ENCODE results near the gene PTPRF. TPM values are rescaled to one million over a fixed set of nuclear protein-coding genes. Genes with fewer than 3 reads are reported as not detected.

PTPRF gene
- total RNA-seq, 1 experiment from 2014 or later = 110 TPM

GRCh38 chr1:43610339-43610738 lies 79.7 kb downstream of the PTPRF start:
- BruUV-seq (replicated peaks) = no TSS peak
- Histone ChIP-seq H3K4me3 (ENCODE audit: low read depth, low read length, poor library complexity, severe bottlenecking) (no peak overlapping the region), H3K36me3 (ENCODE audit: insufficient read depth, low read length, poor library complexity, severe bottlenecking) (peaks cover 36% of the 10 kb centered on the region), H3K27ac (ENCODE audit: low read depth, low read length, poor library complexity, severe bottlenecking) (no peak overlapping the region), H3K27me3 (replicated peaks; ENCODE audit: insufficient read depth, low read depth, low read length, poor library complexity) (no peaks in the 10 kb centered on the region), H3K9me3 (ENCODE audit: low read depth, low read length, poor library complexity, severe bottlenecking) (no peaks in the 10 kb centered on the region), H3K4me1 (ENCODE audit: insufficient read depth, low read length, poor library complexity, severe bottlenecking) (no peaks in the 10 kb centered on the region)
- no peak for TF ChIP-seq EZH2 (IDR thresholded peaks at IDR 0.05; ENCODE audit: borderline replicate concordance, low read depth, low read length, poor library complexity, severe bottlenecking)
- TF ChIP-seq, protein P1, sequence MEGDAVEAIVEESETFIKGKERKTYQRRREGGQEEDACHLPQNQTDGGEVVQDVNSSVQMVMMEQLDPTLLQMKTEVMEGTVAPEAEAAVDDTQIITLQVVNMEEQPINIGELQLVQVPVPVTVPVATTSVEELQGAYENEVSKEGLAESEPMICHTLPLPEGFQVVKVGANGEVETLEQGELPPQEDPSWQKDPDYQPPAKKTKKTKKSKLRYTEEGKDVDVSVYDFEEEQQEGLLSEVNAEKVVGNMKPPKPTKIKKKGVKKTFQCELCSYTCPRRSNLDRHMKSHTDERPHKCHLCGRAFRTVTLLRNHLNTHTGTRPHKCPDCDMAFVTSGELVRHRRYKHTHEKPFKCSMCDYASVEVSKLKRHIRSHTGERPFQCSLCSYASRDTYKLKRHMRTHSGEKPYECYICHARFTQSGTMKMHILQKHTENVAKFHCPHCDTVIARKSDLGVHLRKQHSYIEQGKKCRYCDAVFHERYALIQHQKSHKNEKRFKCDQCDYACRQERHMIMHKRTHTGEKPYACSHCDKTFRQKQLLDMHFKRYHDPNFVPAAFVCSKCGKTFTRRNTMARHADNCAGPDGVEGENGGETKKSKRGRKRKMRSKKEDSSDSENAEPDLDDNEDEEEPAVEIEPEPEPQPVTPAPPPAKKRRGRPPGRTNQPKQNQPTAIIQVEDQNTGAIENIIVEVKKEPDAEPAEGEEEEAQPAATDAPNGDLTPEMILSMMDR (conservative IDR thresholded peaks at IDR 0.05; ENCODE audit: low read depth, low read length) = no peak
- ChIA-PET CTCF (no interaction called here), POLR2A (ENCODE audit: low non-redundant PET) (interaction anchor here (0.6 kb wide), 1 partner anchor 13 kb away, joined by 11 read pairs; no protein-coding TSS in a partner anchor)
- no peak for DNase-seq (ENCODE audit: low spot score)
- intact Hi-C loops (cut with micrococcal nuclease; ENCODE audit: unreplicated experiment) = no loop called here

DNA sequence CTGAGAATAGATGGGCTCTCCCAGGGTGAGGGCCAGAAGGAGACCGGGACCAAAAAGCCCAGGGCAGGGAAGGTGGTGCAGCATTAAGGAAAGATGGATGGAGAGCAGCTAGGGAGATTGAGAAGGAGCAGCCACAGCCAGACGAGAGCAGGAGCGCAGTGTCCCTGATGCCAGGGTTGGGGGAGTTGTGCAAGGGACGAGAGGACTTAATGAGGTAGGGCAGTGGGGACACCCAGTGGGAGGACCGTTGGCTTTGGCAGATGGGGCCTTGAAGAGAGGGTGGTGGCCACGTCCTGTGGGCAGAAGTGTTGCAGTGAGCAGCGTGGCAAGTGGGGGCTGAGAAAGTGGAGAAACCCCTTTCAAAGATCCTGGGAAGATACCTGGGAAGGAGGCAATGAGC lies 81.3 kb downstream of the PTPRF start:
- POLR2A ChIA-PET (ENCODE audit: low non-redundant PET) = no interaction called here
- Histone ChIP-seq H3K4me3 (ENCODE audit: low read depth, low read length, poor library complexity, severe bottlenecking) (no peak overlapping the region), H3K9me3 (ENCODE audit: low read depth, low read length, poor library complexity, severe bottlenecking) (no peaks in the 10 kb centered on the region), H3K36me3 (ENCODE audit: insufficient read depth, low read length, poor library complexity, severe bottlenecking) (peaks cover 30% of the 10 kb centered on the region), H3K27me3 (replicated peaks; ENCODE audit: insufficient read depth, low read depth, low read length, poor library complexity) (no peaks in the 10 kb centered on the region), H3K4me1 (ENCODE audit: insufficient read depth, low read length, poor library complexity, severe bottlenecking) (no peaks in the 10 kb centered on the region), H3K27ac (ENCODE audit: low read depth, low read length, poor library complexity, severe bottlenecking) (no peak overlapping the region)
- TF ChIP-seq, protein P1 (conservative IDR thresholded peaks at IDR 0.05; ENCODE audit: low read depth, low read length) = no peak
- TF ChIP-seq EZH2 (IDR thresholded peaks at IDR 0.05; ENCODE audit: borderline replicate concordance, low read depth, low read length, poor library complexity, severe bottlenecking) = no peak
- intact Hi-C loops (cut with micrococcal nuclease; ENCODE audit: unreplicated experiment) = no loop called here
- no TSS peak for BruUV-seq (replicated peaks)
- no peak for DNase-seq (ENCODE audit: low spot score)
- CTCF ChIA-PET = no interaction called here

GRCh38 chr1:43612406-43612805 lies 81.7 kb downstream of the PTPRF start:
- CTCF ChIA-PET = no interaction called here
- Histone ChIP-seq H3K36me3 (ENCODE audit: insufficient read depth, low read length, poor library complexity, severe bottlenecking) (peaks cover 25% of the 10 kb centered on the region), H3K27ac (ENCODE audit: low read depth, low read length, poor library complexity, severe bottlenecking) (no peak overlapping the region), H3K4me1 (ENCODE audit: insufficient read depth, low read length, poor library complexity, severe bottlenecking) (no peaks in the 10 kb centered on the region), H3K27me3 (replicated peaks; ENCODE audit: insufficient read depth, low read depth, low read length, poor library complexity) (no peaks in the 10 kb centered on the region), H3K9me3 (ENCODE audit: low read depth, low read length, poor library complexity, severe bottlenecking) (no peaks in the 10 kb centered on the region), H3K4me3 (ENCODE audit: low read depth, low read length, poor library complexity, severe bottlenecking) (no peak overlapping the region)
- intact Hi-C loops (cut with micrococcal nuclease; ENCODE audit: unreplicated experiment) = no loop called here
- no TSS peak for BruUV-seq (replicated peaks)
- no peak for TF ChIP-seq EZH2 (IDR thresholded peaks at IDR 0.05; ENCODE audit: borderline replicate concordance, low read depth, low read length, poor library complexity, severe bottlenecking)
- TF ChIP-seq, protein P1 (conservative IDR thresholded peaks at IDR 0.05; ENCODE audit: low read depth, low read length) = no peak
- POLR2A ChIA-PET (ENCODE audit: low non-redundant PET) = no interaction called here
- no peak for DNase-seq (ENCODE audit: low spot score)
